K562 (cell line): ENCODE measurements around the gene POP7. TPM values are rescaled to one million over a fixed set of nuclear protein-coding genes. Genes with fewer than 3 reads are reported as not detected.
"Not testable (repeated sequence)": the region's sequence is repeated elsewhere in the genome, so short reads cannot be mapped to it uniquely, and the experiment has no call there.

Source experiments
- ATAC-seq: fragments of 200-7000 bp; cut with Tn5 transposase; 3 replicates; pipeline ENCODE4 v1.9.1; 2020; ENCODE audit warnings: moderate library complexity
- BruUV-seq: library from RNA; stranded (reverse); fragments of 400-500 nt; replicated peaks from 2 replicates; lab custom pipeline; 2021; lab: Mats Ljungman, UMichigan
- CTCF ChIA-PET: fragments of 300-600 bp; formaldehyde crosslinking; extraction: SDS; loops from one replicate; lab custom pipeline; 2021; ENCODE audit warnings: low intra/inter-chr PET ratio; lab: Yijun Ruan, JAX
- POLR2A ChIA-PET: fragments of 300-600, 350-650 bp; sonication (Branson Sonifier 250); formaldehyde crosslinking; extraction: SDS; loops from one replicate; lab custom pipeline; 2021; ENCODE audit warnings: antibody characterized with exemption, inconsistent platforms; lab: Yijun Ruan, JAX
- DNase-seq, 4 experiments: peaks; one replicate each; pipeline versions ENCODE4 v3.0.0 to v3.0.0-alpha.2; 2011 to 2018; ENCODE audit warnings: low spot score in 3 of 4, mixed read lengths in 3 of 4; ENCODE audit errors: extremely low read depth in 1 of 4
- FAIRE-seq: peaks from 2 replicates; lab custom pipeline; 2011; peaks lifted over from hg19 to GRCh38; lab: Jason Lieb, UNC
- H2AFZ ChIP-seq: 2 replicates; pipeline ENCODE4 v1.6.0; 2011; ENCODE audit warnings: low read depth, low read length, control low read depth, inconsistent platforms
- H3K27ac ChIP-seq: fragments of 200-600 bp; 3 replicates; pipeline ENCODE4 v1.8.0; 2011; ENCODE audit warnings: low read depth, mild to moderate bottlenecking, control low read depth, inconsistent platforms, low read length, moderate library complexity, mixed read lengths; ENCODE audit errors: extremely low read depth
- H3K27me3 ChIP-seq, 2 experiments: fragments of 300-600 bp in 1 of 2; 2 replicates in 1 of 2; 3 replicates in 1 of 2; pipeline versions ENCODE4 v1.6.0 to v1.8.0; 2011; ENCODE audit warnings: inconsistent platforms in 2 of 2, low read length in 2 of 2, mild to moderate bottlenecking in 1 of 2, mixed read lengths in 1 of 2, moderate library complexity in 1 of 2; ENCODE audit not compliant: control insufficient read depth in 2 of 2, insufficient read depth in 2 of 2
- H3K36me3 ChIP-seq: fragments of 300-600 bp; 3 replicates; pipeline ENCODE4 v1.8.0; 2011; ENCODE audit warnings: mild to moderate bottlenecking, low read length, inconsistent platforms; ENCODE audit not compliant: control insufficient read depth, insufficient read depth
- H3K4me1 ChIP-seq, 2 experiments: fragments of 200-600 bp in 1 of 2; replicated peaks in 1 of 2; 2 replicates in 1 of 2; 3 replicates in 1 of 2; pipeline versions ENCODE4 v1.5.1 to v1.8.0; 2011; ENCODE audit warnings: inconsistent platforms in 2 of 2, low read length in 2 of 2, mild to moderate bottlenecking in 1 of 2, mixed read lengths in 1 of 2, moderate library complexity in 1 of 2; ENCODE audit not compliant: control insufficient read depth in 2 of 2, insufficient read depth in 2 of 2
- H3K4me2 ChIP-seq: 2 replicates; pipeline ENCODE4 v1.6.1; 2011; ENCODE audit warnings: low read length, control low read depth, inconsistent platforms, mixed read lengths; ENCODE audit not compliant: insufficient read depth
- H3K4me3 ChIP-seq: fragments of 200-600 bp; sonication (generic), shearing (Covaris generic); 2 replicates; pipeline ENCODE4 v1.5.1; 2016; ENCODE audit warnings: control low read depth, inconsistent platforms
- H3K79me2 ChIP-seq: fragments of 200-600 bp; 3 replicates; pipeline ENCODE4 v1.8.0; 2011; ENCODE audit warnings: low read length, inconsistent platforms; ENCODE audit not compliant: control insufficient read depth, insufficient read depth
- H3K9ac ChIP-seq, 2 experiments: 2 replicates each; pipeline versions ENCODE4 v1.6.0 to v1.6.1; 2011; ENCODE audit warnings: low read depth in 2 of 2, low read length in 2 of 2, control low read depth in 1 of 2, inconsistent platforms in 1 of 2, mild to moderate bottlenecking in 1 of 2, mixed read lengths in 1 of 2; ENCODE audit not compliant: insufficient read depth in 1 of 2
- H3K9me1 ChIP-seq: one replicate; pipeline ENCODE4 v1.6.0; 2011; ENCODE audit warnings: inconsistent platforms, mild to moderate bottlenecking, low read length, moderate library complexity; ENCODE audit not compliant: control insufficient read depth, insufficient read depth
- H3K9me3 ChIP-seq: replicated peaks from 2 replicates; pipeline ENCODE4 v1.5.1; 2011; ENCODE audit warnings: low read depth, low read length, inconsistent platforms; ENCODE audit not compliant: control insufficient read depth, insufficient read depth
- H4K20me1 ChIP-seq: replicated peaks from 2 replicates; pipeline ENCODE4 v1.6.1; 2011; ENCODE audit warnings: low read length, inconsistent platforms, mixed read lengths; ENCODE audit not compliant: control insufficient read depth, insufficient read depth
- BCOR ChIP-seq: fragments of 450-650 bp; IDR thresholded peaks from 2 replicates; pipeline ENCODE4 v1.6.1; 2016
- BHLHE40 ChIP-seq: IDR thresholded peaks from 2 replicates; pipeline ENCODE4 v1.6.1; 2011; ENCODE audit warnings: low read length, improper control_type of control experiment
- HDAC2 ChIP-seq: fragments of 450-650 bp; IDR thresholded peaks from 2 replicates; pipeline ENCODE4 v1.6.1; 2016; ENCODE audit warnings: mild to moderate bottlenecking
- LARP7 ChIP-seq: fragments of 450-650 bp; IDR thresholded peaks from 2 replicates; pipeline ENCODE4 v1.6.1; 2016
- NFIC ChIP-seq: fragments of 450-650 bp; IDR thresholded peaks from 2 replicates; pipeline ENCODE4 v1.6.1; 2017; ENCODE audit warnings: mild to moderate bottlenecking, inconsistent platforms
- ZNF12 ChIP-seq: sonication (generic); formaldehyde crosslinking; IDR thresholded peaks from 2 replicates; pipeline ENCODE4 v1.4.0; 2020; ENCODE audit warnings: mild to moderate bottlenecking, missing genetic modification reagents
- WGBS: fragments of 100-300 bp; shearing (Covaris generic); methylation state at CpG from one replicate; pipeline ENCODE4 v1.1.6; 2016; ENCODE audit warnings: low coverage, mixed read lengths; ENCODE audit not compliant: insufficient coverage; ENCODE audit errors: missing lambda C conversion rate; 5-methylcytosine and 5-hydroxymethylcytosine counted together
- in situ Hi-C: fragments of 300-500 bp; cut with MboI; formaldehyde crosslinking; loops from 4 replicates; pipeline ENCODE4 v1.15.0; 2018; ENCODE audit warnings: inconsistent platforms, mixed read lengths
- intact Hi-C: fragments of 100-400 bp; cut with micrococcal nuclease; formaldehyde crosslinking; loops from 2 replicates; pipeline ENCODE4 v1.14.2; 2022
- polyA plus RNA-seq, 8 experiments: library from polyadenylated mRNA; depleted of rRNA in 4 of 8; stranded (reverse) in 5 of 8; unstranded in 3 of 8; fragments of >200 nt; fragmentation: Nextera tagmentation in 2 of 8; fragmentation: Illumina TruSeq in 1 of 8; extraction: Ambion mirVana in 2 of 8; extraction: Trizol in 1 of 8; gene quantifications; 2 replicates each; pipeline versions ENCODE4 v1.2.1 to v1.2.3, GENCODE V29; 2011 to 2014; ENCODE audit warnings: inconsistent platforms in 1 of 8, missing spikeins in 1 of 8
- total RNA-seq, 7 experiments: library from RNA; depleted of rRNA in 6 of 7; stranded (reverse); fragments of >200 nt in 6 of 7; fragmentation: Illumina TruSeq in 2 of 7; extraction: Trizol in 2 of 7; gene quantifications; 2 replicates each; pipeline versions ENCODE4 v1.2.1 to v1.2.3, GENCODE V29; 2011 to 2021; ENCODE audit warnings: low replicate concordance in 1 of 7
- TF ChIP-seq, protein P1 (sequence below): sonication (generic); formaldehyde crosslinking; IDR thresholded peaks from 2 replicates; pipeline ENCODE4 v1.5.0; 2020; ENCODE audit warnings: missing genetic modification reagents

The POP7 gene
- total and polyA plus RNA-seq, 9 of the 15 experiments (the other 6 are each of a cell fraction or from before 2014, with no cell fraction given): 11.5 to 163 (median 68.9) TPM

DNA sequence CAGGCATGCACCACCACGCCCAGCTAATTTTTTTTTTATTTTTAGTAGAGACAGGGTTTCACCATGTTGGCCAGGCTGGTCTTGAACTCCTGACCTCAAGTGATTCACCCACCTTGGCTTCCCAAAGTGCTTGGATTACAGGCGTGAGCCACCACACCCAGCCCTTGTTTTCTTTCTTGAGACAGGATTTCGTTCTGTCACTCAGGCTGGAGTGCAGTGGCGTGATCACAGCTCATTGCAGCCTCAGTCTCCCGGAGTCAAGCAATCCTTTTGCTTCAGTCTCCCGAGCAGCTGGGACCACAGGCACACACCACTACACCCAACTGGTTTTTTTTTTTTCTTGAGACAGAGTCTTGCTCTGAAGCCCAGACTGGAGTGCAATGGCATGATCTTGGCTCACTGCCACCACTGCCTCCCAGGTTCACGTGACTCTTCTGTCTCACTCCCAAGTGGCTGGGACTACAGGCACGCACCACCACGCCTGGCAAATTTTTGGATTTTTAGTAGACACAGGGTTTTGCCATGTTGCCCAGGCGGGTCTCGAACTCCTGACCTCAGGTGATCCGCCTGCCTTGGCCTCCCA, 43.6 kb upstream of the POP7 start:
- H4K20me1 ChIP-seq, H3K27me3 ChIP-seq, POLR2A ChIA-PET, H3K9me1 ChIP-seq, H2AFZ ChIP-seq, H3K9me3 ChIP-seq, H3K36me3 ChIP-seq, intact Hi-C loops, H3K9ac ChIP-seq, DNase-seq, ATAC-seq, H3K4me3 ChIP-seq, H3K27ac ChIP-seq, in situ Hi-C loops, CTCF ChIA-PET, H3K4me1 ChIP-seq, BruUV-seq, H3K79me2 ChIP-seq, FAIRE-seq, H3K4me2 ChIP-seq: not testable (repeated sequence)
- 23% methylated on average over 12 of the region's 12 CpGs for WGBS
- peak; percentile 54 for TF ChIP-seq BHLHE40
- TF ChIP-seq, protein P1, sequence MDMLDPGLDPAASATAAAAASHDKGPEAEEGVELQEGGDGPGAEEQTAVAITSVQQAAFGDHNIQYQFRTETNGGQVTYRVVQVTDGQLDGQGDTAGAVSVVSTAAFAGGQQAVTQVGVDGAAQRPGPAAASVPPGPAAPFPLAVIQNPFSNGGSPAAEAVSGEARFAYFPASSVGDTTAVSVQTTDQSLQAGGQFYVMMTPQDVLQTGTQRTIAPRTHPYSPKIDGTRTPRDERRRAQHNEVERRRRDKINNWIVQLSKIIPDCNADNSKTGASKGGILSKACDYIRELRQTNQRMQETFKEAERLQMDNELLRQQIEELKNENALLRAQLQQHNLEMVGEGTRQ: peak; percentile 53; the same call in 1 of the 2 replicates
- TF ChIP-seq NFIC: peak; percentile 81

DNA sequence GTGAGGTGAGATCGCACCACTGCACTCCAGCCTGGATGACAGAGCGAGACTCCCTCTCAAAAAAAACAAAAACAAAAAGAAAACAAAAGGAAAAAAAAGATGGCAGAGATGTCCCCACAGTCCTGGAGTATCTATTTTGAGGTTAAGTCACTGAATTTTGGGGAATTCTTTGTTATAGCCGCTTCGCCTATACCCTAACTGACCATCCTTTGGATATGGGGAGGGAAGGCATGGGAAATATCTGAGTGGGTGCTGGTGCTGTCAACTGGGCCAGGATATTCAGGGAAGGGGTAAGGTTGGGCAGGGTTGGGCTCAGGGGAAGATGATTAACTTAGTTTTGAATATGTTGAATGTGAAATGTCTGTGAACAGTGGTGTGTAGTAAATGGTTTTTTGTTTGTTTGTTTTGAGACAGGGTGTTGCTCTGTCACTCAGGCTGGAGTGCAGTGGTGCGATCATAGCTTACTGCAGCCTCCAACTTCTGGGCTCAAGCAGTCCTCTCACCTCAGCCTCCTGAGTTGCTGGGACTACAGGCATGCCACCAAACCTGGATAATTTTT, 40.7 kb upstream of the POP7 start:
- 0 out of 2 replicates have a peak, but pooled peaks have one; percentile 8 for TF ChIP-seq LARP7
- peak; percentile 96 for TF ChIP-seq ZNF12
- TF ChIP-seq HDAC2: no peak
- 0 out of 2 replicates have a peak, but pooled peaks have one; percentile 12 for TF ChIP-seq BCOR
- no TSS peak for BruUV-seq
- H3K4me2 ChIP-seq: no peak overlapping the region
- H3K9me3 ChIP-seq: no peaks in the 10 kb centered on the region
- no peak overlapping the region for H3K4me3 ChIP-seq
- intact Hi-C loops (no loop called here), in situ Hi-C loops (no loop called here)
- ChIA-PET CTCF (no interaction called here), POLR2A (interaction anchor here (0.6 to 1.5 kb wide), 4 partner anchors 8 to 35 kb away, joined by 3 to 4 read pairs (median 3); partner anchors contain the start of genes ACTL6B and GNB2)
- no peak for FAIRE-seq
- 42% methylated on average over 5 of the region's 5 CpGs for WGBS
- DNase-seq: peak in 1 of 4 experiments; percentile 5
- H3K9ac ChIP-seq: no peak overlapping the region
- H4K20me1 ChIP-seq: no peaks in the 10 kb centered on the region
- no peaks in the 10 kb centered on the region for H3K79me2 ChIP-seq
- no peak overlapping the region for H2AFZ ChIP-seq
- H3K4me1 ChIP-seq: peaks cover 0 to 7% of the 10 kb centered on the region in 2 experiments; a peak in 2 of 5 replicates
- ATAC-seq: no peak
- H3K27me3 ChIP-seq: peaks cover 0 to 6% of the 10 kb centered on the region in 2 experiments; a peak in 1 of 5 replicates
- H3K36me3 ChIP-seq: no peaks in the 10 kb centered on the region
- H3K9me1 ChIP-seq: no peaks in the 10 kb centered on the region
- H3K27ac ChIP-seq: no peak overlapping the region
